ENCODE measurements around the gene AGPAT4. TPM values are rescaled to one million over a fixed set of nuclear protein-coding genes. Genes with fewer than 3 reads are reported as not detected.
"Not testable (repeated sequence)": the region's sequence is repeated elsewhere in the genome, so short reads cannot be mapped to it uniquely, and the experiment has no call there.

The AGPAT4 gene
- total and polyA plus RNA-seq, 2 donors (not counting 1 experiment from before 2014, with no cell fraction given), result 4.4 to 6.1 TPM

GRCh38 chr6:161176428-161176827 lies 97.4 kb downstream of the AGPAT4 start:
- H4K20me1 ChIP-seq (ENCODE audit: control insufficient read depth, insufficient read depth, low read length, poor library complexity, severe bottlenecking); ATAC-seq (ENCODE audit: low read depth); H2AFZ ChIP-seq (ENCODE audit: insufficient read depth, low read depth, low read length, poor library complexity, severe bottlenecking); DNase-seq; H3K9me3 Mint-ChIP-seq (ENCODE audit: insufficient read depth); H3K9ac ChIP-seq (ENCODE audit: low read length); H3K4me1 Mint-ChIP-seq; POLR2A ChIA-PET; CTCF ChIA-PET; intact Hi-C loops (cut with micrococcal nuclease); H3K27ac ChIP-seq (ENCODE audit: low read length in 2 of 2); H3K27me3 ChIP-seq (replicated peaks in 1 of 4; ENCODE audit: control extremely low read depth in 1 of 4, control insufficient read depth in 3 of 4, insufficient read depth in 4 of 4, low read length in 3 of 4); H3K4me3 ChIP-seq (ENCODE audit: control extremely low read depth in 1 of 5, extremely low read depth in 1 of 5, insufficient read depth in 1 of 5, low read depth in 2 of 5, low read length in 4 of 5); H3K4me2 ChIP-seq (replicated peaks; ENCODE audit: low read depth, low read length, poor library complexity, severe bottlenecking); H3K27me3 Mint-ChIP-seq; H3K4me1 ChIP-seq (ENCODE audit: control insufficient read depth in 2 of 2, insufficient read depth in 2 of 2, low read length in 2 of 2); H3K27ac Mint-ChIP-seq; H3K79me2 ChIP-seq (ENCODE audit: control insufficient read depth, insufficient read depth, low read length); H3K4me3 Mint-ChIP-seq; H3K36me3 ChIP-seq (replicated peaks in 1 of 2; ENCODE audit: control extremely low read depth in 1 of 2, control insufficient read depth in 1 of 2, extremely low read depth in 1 of 2, insufficient read depth in 2 of 2, low read length in 1 of 2): not testable (repeated sequence)
- peaks cover 0 to 12% (median 2%) of the 10 kb centered on the region in 3 donors for H3K9me3 ChIP-seq (ENCODE audit: control extremely low read depth in 1 of 3, control insufficient read depth in 2 of 3, insufficient read depth in 1 of 3, low read length in 2 of 3)
- WGBS (ENCODE audit: insufficient coverage), result 100% methylated on average over 3 of the region's 3 CpGs

DNA sequence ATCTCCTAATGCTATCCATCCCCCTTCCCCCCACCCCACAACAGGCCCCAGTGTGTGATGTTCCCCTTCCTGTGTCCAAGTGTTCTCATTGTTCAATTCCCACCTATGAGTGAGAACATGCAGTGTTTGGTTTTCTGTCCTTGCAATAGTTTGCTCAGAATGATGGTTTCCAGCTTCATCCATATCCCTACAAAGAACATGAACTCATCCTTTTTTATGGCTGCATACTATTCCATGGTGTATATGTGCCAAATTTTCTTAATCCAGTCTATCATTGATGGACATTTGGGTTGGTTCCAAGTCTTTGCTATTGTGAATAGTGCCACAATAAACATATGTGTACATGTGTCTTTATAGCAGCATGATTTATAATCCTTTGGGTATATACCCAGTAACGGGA lies 101.1 kb downstream of the AGPAT4 start:
- H3K27ac Mint-ChIP-seq; H3K27me3 Mint-ChIP-seq; ATAC-seq (ENCODE audit: low read depth); H2AFZ ChIP-seq (ENCODE audit: insufficient read depth, low read depth, low read length, poor library complexity, severe bottlenecking); H3K36me3 ChIP-seq (replicated peaks in 1 of 2; ENCODE audit: control extremely low read depth in 1 of 2, control insufficient read depth in 1 of 2, extremely low read depth in 1 of 2, insufficient read depth in 2 of 2, low read length in 1 of 2); H3K27me3 ChIP-seq (replicated peaks in 1 of 4; ENCODE audit: control extremely low read depth in 1 of 4, control insufficient read depth in 3 of 4, insufficient read depth in 4 of 4, low read length in 3 of 4); H4K20me1 ChIP-seq (ENCODE audit: control insufficient read depth, insufficient read depth, low read length, poor library complexity, severe bottlenecking); CTCF ChIA-PET; H3K79me2 ChIP-seq (ENCODE audit: control insufficient read depth, insufficient read depth, low read length); H3K4me2 ChIP-seq (replicated peaks; ENCODE audit: low read depth, low read length, poor library complexity, severe bottlenecking); H3K9ac ChIP-seq (ENCODE audit: low read length); H3K4me3 Mint-ChIP-seq; H3K9me3 Mint-ChIP-seq (ENCODE audit: insufficient read depth); POLR2A ChIA-PET; DNase-seq; H3K27ac ChIP-seq (ENCODE audit: low read length in 2 of 2); H3K9me3 ChIP-seq (ENCODE audit: control extremely low read depth in 1 of 3, control insufficient read depth in 2 of 3, insufficient read depth in 1 of 3, low read length in 2 of 3); H3K4me3 ChIP-seq (ENCODE audit: control extremely low read depth in 1 of 5, extremely low read depth in 1 of 5, insufficient read depth in 1 of 5, low read depth in 2 of 5, low read length in 4 of 5): not testable (repeated sequence)
- H3K4me1 ChIP-seq (ENCODE audit: control insufficient read depth in 2 of 2, insufficient read depth in 2 of 2, low read length in 2 of 2), result peaks cover 29 to 30% of the 10 kb centered on the region in 2 donors
- intact Hi-C loops (cut with micrococcal nuclease), result loop anchor here (5.0 kb wide), 3 partner anchors 100 to 1555 kb away; partner anchors contain the start of genes AGPAT4, MAP3K4, PACRG and PRKN
- WGBS (ENCODE audit: insufficient coverage), result no CpG with 5 or more reads among the region's 1 CpG
- peaks cover 31% of the 10 kb centered on the region for H3K4me1 Mint-ChIP-seq

Measured in B cell (primary cell).